DND-41 (cell line): Measurements from ENCODE around the gene SERPINA5.

Experiments used
- ATAC-seq: fragments of 200-7000 bp; cut with Tn5 transposase; 3 replicates; pipeline ENCODE4 v1.9.1; 2021; ENCODE audit warnings: low read depth; ENCODE audit not compliant: insufficient read depth
- DNase-seq: peaks from one replicate; pipeline ENCODE4 v3.0.0-alpha.2; 2020
- H2AFZ ChIP-seq: 2 replicates; pipeline ENCODE4 v1.6.0; 2012; ENCODE audit warnings: low read depth, low read length
- H3K27ac ChIP-seq: 2 replicates; pipeline ENCODE4 v1.5.1; 2012; ENCODE audit warnings: low read length, inconsistent platforms
- H3K27me3 ChIP-seq: fragments of 200-600 bp; sonication (generic); 2 replicates; pipeline ENCODE4 v1.6.0; 2012; ENCODE audit warnings: low read length, mild to moderate bottlenecking, inconsistent platforms; ENCODE audit not compliant: insufficient read depth, poor library complexity
- H3K36me3 ChIP-seq: 2 replicates; pipeline ENCODE4 v1.5.1; 2012; ENCODE audit warnings: low read length, inconsistent platforms; ENCODE audit not compliant: insufficient read depth
- H3K4me1 ChIP-seq: 2 replicates; pipeline ENCODE4 v1.5.1; 2012; ENCODE audit warnings: mild to moderate bottlenecking, low read length; ENCODE audit not compliant: insufficient read depth
- H3K4me2 ChIP-seq: 2 replicates; pipeline ENCODE4 v1.6.0; 2012; ENCODE audit warnings: mild to moderate bottlenecking, moderate library complexity, low read length, inconsistent platforms; ENCODE audit not compliant: insufficient read depth
- H3K4me3 ChIP-seq, 2 experiments: fragments of 200-600 bp in 1 of 2; shearing (Covaris generic) in 1 of 2; 2 replicates each; pipeline ENCODE4 v1.5.1; 2012 to 2016; ENCODE audit warnings: inconsistent platforms in 2 of 2, low read length in 2 of 2, mild to moderate bottlenecking in 2 of 2, low read depth in 1 of 2, moderate library complexity in 1 of 2
- H3K79me2 ChIP-seq: 2 replicates; pipeline ENCODE4 v1.6.0; 2012; ENCODE audit warnings: low read length, inconsistent platforms; ENCODE audit not compliant: insufficient read depth
- H3K9ac ChIP-seq: 2 replicates; pipeline ENCODE4 v1.6.0; 2012; ENCODE audit warnings: low read depth, mild to moderate bottlenecking, inconsistent platforms, low read length, moderate library complexity
- H3K9me3 ChIP-seq: 2 replicates; pipeline ENCODE4 v1.5.1; 2012; ENCODE audit warnings: low read length, moderate library complexity, mild to moderate bottlenecking, inconsistent platforms; ENCODE audit not compliant: insufficient read depth, severe bottlenecking
- H4K20me1 ChIP-seq: 2 replicates; pipeline ENCODE4 v1.6.0; 2012; ENCODE audit warnings: low read length; ENCODE audit not compliant: insufficient read depth
- EZH2 ChIP-seq: IDR thresholded peaks from 3 replicates; pipeline ENCODE4 v1.6.1; 2012; ENCODE audit warnings: borderline replicate concordance, low read depth, mild to moderate bottlenecking, moderate library complexity, low read length, inconsistent platforms; ENCODE audit not compliant: severe bottlenecking
- TF ChIP-seq, protein P1 (sequence below): IDR thresholded peaks from 2 replicates; pipeline ENCODE4 v1.5.1; 2012; ENCODE audit warnings: borderline replicate concordance, low read length, moderate library complexity, mild to moderate bottlenecking; ENCODE audit not compliant: poor library complexity, severe bottlenecking; ENCODE audit errors: extremely low read depth

Gene SERPINA5

DNA sequence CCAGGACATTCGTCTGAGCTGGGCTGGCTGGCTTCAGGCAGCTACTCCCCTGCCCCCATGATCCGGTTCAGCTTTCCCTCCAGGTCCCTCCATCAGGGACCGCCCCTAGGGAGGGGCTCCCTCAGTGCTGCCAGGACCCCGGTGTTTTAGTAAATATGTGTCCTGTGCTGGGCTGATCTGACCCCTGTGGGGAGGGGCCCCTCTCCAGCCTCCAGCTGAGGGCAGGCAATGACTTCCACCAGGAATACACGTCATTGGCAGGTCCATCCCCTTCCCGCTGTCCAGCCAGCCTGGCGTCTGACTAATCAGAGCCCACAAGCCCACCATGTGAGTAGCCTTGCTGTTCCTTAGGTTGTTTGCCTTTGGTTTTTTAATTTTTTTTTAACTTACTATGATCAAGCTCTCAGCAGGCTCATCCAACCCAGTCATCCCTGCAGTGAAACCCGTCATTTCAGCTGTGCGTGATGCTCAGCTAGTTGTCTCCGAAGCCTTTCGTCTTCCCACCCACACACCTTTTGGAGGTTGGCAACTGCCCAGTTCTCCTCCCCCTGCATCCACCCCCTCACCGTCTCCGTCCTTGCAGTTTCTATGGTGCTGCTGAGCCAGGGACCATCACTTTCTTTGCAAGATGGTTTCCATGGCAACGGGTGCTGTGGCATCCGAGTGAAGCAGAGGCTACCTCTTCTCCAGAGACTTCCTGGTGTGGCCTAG is 35.9 kb upstream of the SERPINA5 start:
- H3K36me3 ChIP-seq = no peaks in the 10 kb centered on the region
- H3K4me2 ChIP-seq = no peak overlapping the region
- no peak overlapping the region for H2AFZ ChIP-seq
- no peaks in the 10 kb centered on the region for H3K27me3 ChIP-seq
- no peaks in the 10 kb centered on the region for H3K9me3 ChIP-seq
- no peaks in the 10 kb centered on the region for H4K20me1 ChIP-seq
- no peaks in the 10 kb centered on the region for H3K79me2 ChIP-seq
- no peak overlapping the region for H3K27ac ChIP-seq
- H3K4me3 ChIP-seq = no peak overlapping the region
- H3K4me1 ChIP-seq = no peaks in the 10 kb centered on the region
- no peak overlapping the region for H3K9ac ChIP-seq
- DNase-seq = no peak
- ATAC-seq = no peak
- TF ChIP-seq, protein P1, sequence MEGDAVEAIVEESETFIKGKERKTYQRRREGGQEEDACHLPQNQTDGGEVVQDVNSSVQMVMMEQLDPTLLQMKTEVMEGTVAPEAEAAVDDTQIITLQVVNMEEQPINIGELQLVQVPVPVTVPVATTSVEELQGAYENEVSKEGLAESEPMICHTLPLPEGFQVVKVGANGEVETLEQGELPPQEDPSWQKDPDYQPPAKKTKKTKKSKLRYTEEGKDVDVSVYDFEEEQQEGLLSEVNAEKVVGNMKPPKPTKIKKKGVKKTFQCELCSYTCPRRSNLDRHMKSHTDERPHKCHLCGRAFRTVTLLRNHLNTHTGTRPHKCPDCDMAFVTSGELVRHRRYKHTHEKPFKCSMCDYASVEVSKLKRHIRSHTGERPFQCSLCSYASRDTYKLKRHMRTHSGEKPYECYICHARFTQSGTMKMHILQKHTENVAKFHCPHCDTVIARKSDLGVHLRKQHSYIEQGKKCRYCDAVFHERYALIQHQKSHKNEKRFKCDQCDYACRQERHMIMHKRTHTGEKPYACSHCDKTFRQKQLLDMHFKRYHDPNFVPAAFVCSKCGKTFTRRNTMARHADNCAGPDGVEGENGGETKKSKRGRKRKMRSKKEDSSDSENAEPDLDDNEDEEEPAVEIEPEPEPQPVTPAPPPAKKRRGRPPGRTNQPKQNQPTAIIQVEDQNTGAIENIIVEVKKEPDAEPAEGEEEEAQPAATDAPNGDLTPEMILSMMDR = no peak
- TF ChIP-seq EZH2 = no peak

DNA sequence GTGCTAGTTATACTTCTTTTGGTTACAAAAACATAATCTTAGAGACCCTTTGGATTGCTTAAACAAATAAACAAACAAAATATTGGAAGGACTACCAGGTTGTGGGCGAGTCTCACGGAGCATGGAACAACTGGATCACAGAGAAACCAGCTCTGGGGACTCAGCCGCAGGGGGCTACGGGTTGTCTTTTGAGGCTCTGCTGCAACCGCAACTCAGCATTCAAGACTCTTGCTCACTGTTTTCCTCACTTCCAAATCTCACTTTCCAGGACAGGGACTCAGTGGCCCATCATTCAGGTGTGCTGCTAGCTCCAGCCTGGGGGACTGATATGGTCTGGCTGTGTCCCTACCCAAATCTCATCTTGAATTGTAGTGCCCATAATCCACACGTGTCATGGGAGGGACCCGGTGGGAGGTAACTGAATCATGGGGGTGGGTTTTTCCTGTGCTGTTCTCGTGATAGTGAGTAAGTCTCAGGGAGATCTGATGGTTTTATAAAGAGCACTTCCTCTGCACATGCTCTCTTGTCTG is 34.0 kb upstream of the SERPINA5 start:
- TF ChIP-seq EZH2 = no peak
- TF ChIP-seq, protein P1 = no peak
- H3K27me3 ChIP-seq = no peaks in the 10 kb centered on the region
- H3K79me2 ChIP-seq = no peaks in the 10 kb centered on the region
- DNase-seq (no peak), ATAC-seq (no peak)
- H3K9me3 ChIP-seq = no peaks in the 10 kb centered on the region
- H3K4me1 ChIP-seq = no peaks in the 10 kb centered on the region
- H4K20me1 ChIP-seq = no peaks in the 10 kb centered on the region
- H3K27ac ChIP-seq = no peak overlapping the region
- no peak overlapping the region for H2AFZ ChIP-seq
- no peak overlapping the region for H3K9ac ChIP-seq
- H3K4me3 ChIP-seq = no peak overlapping the region
- no peaks in the 10 kb centered on the region for H3K36me3 ChIP-seq
- no peak overlapping the region for H3K4me2 ChIP-seq

DNA sequence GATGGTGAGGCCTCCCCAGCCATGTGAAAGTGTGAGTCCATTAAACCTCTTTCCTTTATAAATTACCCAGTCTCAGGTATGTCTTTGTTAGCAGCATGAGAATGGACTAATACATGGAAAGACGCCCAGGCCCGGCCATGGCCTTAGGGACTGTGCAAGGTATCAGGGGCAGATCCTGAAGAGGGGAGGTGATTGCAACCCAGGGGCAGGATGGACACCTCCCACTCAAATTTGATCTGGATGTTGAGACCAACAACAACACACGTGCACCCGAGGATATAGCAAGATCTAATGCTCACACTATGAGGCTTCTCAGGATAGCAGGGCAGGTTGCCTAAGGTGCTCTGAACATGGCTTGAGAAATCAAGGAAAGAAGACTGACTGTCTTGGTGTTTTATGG is 33.5 kb upstream of the SERPINA5 start:
- no peak overlapping the region for H3K9ac ChIP-seq
- H3K27ac ChIP-seq = no peak overlapping the region
- no peak for ATAC-seq
- DNase-seq = no peak
- no peaks in the 10 kb centered on the region for H3K27me3 ChIP-seq
- no peak overlapping the region for H3K4me3 ChIP-seq
- no peaks in the 10 kb centered on the region for H4K20me1 ChIP-seq
- no peaks in the 10 kb centered on the region for H3K79me2 ChIP-seq
- H3K36me3 ChIP-seq = no peaks in the 10 kb centered on the region
- no peak overlapping the region for H2AFZ ChIP-seq
- no peaks in the 10 kb centered on the region for H3K9me3 ChIP-seq
- no peak overlapping the region for H3K4me2 ChIP-seq
- TF ChIP-seq, protein P1 = no peak
- no peak for TF ChIP-seq EZH2
- no peaks in the 10 kb centered on the region for H3K4me1 ChIP-seq
